HG02840 (cell line): ENCODE data around the gene BCORL1.

ENCODE experiments used
- ATAC-seq: cut with Tn5 transposase; IDR thresholded peaks from one replicate; pipeline ENCODE4 v1.9.1; 2021; ENCODE audit warnings: mild to moderate bottlenecking, moderate library complexity, moderate number of reproducible peaks; ENCODE audit not compliant: unreplicated experiment, low FRiP score

BCORL1 gene

DNA sequence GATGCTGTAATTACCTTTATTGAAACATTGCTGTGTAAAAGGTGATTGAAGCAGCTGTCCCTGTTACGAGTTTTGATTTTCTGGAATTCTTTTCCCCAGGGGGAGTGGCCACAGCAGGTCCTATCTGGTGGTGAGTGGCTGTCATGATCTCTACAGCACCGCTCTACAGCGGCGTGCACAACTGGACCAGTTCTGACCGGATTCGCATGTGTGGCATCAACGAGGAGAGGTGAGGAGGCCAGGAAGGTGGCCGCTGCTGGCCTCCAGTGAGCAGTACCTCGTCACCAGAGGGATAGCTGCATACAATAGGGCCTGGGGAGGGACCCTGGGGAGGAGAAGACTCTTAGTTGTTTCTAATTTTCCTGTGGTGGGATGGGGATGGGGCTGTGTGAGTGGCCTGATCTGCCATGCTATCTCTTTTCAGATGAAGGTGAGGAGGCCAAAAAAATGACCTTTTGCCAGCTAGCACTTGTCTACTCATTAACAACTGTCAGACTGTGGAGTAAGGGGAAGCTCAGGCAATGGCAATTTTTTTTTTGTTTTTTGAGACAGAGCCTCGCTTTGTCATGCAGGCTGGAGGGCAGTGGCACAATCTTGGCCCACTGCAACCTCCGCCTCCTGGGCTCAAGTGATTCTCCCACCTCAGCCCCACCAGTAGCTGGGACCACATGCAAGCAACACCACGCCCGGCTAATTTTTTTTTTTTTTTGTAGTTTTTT is 22.8 kb downstream of the BCORL1 start:
- ATAC-seq = no peak

DNA sequence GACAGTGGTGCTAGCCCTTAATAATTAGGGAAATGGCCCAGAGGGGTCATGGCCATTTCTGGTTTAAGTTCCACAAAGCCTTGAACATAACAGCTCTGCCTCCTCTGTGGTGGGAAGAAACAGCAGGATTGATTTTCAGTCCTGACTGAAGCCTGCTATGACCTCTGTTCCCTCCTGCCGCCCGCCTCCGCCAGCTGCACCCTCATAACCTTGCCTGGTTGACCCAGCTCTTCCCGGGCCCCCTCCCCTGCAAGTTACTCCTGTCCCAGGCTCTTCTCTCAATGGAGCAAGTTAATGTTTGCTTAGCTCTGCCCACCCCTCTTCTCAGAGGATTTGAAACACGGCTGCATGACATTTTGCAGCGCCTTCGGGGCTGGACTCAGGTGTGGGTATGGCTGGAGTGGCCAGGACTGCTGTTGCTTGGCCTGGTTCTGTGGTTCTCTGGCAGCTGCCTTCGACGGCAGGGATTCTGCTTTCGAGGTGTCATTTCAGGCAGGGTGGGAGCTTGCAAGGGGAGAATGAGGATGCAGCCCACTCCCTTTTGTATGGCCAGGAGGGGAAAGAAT is 27.3 kb downstream of the BCORL1 start:
- ATAC-seq = no peak

DNA sequence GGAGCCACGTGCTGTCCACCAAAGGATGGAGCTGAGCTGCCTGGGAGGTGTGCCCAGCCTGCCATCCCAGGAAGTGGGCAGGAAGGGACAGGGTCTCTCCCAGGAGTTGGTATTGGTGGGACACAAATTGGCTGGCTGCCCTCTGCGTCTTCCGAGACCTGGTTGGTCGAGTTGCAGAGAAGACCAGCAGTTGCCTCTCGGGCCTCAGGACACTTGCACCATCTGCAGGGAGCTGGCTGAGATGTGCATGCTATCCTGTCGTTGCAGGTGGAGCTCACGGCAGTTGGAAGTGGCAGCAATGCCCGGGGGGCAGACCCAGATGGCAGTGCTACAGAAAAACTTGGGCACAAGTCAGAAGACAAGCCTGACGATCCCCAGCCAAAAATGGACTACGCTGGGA is 30.2 kb downstream of the BCORL1 start:
- no peak for ATAC-seq

DNA sequence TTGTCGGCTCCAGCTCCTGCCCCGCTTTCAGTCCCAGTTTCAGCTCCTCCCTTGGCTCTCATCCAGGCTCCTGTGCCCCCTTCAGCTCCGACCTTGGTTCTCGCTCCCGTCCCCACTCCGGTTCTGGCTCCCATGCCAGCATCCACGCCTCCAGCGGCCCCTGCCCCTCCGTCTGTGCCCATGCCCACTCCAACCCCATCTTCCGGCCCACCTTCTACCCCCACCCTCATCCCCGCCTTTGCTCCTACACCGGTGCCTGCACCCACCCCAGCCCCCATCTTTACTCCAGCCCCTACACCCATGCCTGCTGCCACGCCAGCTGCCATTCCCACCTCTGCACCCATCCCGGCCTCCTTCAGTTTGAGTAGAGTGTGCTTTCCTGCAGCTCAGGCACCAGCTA is 31.2 kb downstream of the BCORL1 start:
- no peak for ATAC-seq

DNA sequence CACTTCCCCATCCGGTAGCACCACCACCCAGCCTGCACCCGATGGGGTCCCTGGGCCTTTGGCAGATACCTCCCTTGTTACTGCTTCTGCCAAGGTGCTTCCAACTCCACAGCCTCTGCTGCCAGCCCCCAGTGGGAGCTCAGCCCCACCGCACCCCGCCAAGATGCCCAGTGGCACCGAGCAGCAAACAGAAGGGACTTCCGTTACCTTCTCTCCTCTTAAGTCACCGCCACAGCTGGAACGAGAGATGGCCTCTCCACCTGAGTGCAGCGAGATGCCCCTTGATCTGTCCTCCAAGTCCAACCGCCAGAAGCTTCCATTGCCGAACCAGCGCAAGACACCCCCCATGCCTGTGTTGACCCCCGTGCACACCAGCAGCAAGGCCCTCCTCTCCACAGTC is 31.9 kb downstream of the BCORL1 start:
- no peak for ATAC-seq

DNA sequence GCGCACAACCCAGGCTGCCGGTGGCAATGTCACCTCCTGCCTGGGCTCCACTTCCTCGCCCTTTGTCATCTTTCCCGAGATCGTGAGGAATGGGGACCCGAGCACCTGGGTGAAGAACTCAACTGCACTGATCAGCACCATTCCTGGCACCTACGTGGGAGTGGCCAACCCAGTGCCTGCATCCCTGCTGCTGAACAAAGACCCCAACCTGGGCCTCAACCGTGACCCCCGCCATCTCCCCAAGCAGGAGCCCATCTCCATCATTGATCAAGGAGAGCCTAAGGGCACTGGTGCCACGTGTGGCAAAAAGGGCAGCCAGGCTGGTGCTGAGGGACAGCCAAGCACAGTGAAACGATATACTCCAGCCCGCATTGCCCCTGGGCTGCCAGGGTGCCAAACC is 32.3 kb downstream of the BCORL1 start:
- no peak for ATAC-seq

DNA sequence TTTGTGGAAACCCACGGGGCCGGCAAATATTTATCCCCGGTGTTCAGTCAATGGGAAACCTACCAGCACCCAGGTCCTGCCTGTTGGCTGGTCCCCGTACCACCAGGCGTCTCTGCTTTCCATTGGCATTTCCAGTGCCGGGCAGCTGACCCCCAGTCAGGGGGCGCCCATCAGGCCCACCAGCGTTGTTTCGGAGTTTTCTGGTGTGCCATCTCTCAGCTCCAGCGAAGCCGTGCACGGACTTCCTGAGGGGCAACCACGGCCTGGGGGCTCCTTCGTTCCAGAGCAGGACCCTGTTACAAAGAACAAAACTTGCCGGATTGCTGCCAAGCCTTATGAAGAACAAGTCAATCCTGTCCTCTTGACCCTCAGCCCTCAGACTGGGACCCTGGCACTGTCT is 32.7 kb downstream of the BCORL1 start:
- ATAC-seq = no peak

DNA sequence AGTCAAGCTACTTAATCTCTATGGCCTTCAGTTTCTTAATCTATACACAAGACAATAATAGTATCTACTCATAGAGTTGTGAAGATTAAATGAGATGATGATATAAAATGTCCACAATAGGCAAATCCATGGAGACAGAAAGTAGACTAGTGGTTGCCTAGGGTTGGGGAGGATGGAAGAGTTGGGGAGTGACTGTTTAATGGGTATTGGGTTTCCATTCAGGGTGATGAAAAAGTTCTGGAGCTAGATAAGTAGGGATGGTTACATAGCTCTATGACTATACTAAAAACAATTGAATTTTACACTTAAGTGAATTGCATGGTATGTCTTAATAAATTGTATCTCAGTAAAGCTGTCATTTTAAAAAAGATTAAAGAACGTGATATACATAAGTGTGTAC is 35.7 kb downstream of the BCORL1 start:
- ATAC-seq = no peak

DNA sequence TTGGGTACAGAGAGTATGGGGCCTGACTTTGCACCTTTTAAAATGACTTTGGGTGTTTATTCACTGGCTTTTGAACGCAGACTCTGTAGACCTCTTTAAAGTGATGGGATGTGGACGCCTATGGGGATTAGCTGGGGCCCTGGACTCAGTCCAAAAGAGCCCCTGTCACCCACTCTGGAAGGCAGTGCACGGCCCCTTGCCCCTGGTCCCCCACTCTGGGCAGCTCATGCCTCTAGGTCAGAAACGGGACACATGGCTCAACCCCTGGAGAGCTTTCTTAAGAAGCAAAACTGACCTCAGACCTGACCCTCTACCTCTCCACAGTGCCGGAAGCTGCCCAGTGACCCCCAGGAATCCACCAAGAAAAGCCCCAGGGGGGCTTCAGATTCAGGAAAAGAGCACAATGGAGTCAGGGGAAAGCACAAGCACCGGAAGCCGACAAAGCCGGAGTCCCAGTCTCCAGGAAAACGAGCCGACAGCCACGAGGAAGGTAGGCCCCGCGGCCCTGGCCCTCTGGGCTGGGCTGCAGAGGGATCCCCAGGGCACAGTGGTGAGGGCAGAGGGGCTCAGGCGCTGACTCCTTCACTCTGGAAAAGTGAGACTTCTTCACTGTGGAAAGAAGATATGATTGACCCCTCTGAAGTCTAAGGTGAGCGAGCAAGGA is 38.4 kb downstream of the BCORL1 start:
- no peak for ATAC-seq

DNA sequence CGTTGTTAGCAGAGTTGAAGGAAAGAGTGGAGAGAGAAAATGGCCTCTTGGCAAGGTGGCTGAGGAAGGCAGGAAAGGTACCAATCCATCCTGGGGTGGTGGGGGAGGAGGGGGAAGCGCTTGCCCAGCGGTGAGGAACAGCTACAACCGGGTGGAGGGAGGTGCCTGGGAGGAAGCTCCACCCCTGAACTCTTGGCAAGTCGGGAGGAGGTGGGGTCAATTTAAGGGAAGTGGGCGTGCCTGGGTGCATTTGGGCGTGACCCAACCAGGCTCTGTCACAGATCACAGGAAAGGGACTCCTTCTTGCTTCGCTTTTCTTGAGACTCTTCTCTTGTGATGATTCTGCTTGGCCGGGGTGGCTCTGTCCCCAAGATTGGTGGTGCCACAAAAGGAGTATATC is 41.7 kb downstream of the BCORL1 start:
- ATAC-seq = peak; percentile 96

DNA sequence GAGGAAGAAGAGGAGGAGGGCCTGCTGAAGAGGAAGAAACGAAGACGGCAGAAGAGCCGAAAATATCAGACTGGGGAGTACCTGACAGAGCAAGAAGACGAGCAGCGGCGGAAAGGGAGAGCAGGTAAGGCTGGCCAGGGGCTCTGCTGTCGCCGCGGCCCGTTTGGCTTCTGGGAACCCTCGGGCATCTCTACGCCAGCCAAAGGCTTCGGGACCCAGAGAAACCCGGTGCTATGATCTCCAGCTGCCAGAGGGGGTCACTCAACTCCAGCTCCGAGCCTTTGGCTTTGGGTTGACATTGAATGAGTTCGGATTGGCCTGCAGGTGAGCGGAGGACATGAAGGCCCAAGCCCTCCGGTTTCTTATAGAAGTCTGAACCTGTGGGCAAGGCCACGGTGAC is 42.8 kb downstream of the BCORL1 start:
- no peak for ATAC-seq

DNA sequence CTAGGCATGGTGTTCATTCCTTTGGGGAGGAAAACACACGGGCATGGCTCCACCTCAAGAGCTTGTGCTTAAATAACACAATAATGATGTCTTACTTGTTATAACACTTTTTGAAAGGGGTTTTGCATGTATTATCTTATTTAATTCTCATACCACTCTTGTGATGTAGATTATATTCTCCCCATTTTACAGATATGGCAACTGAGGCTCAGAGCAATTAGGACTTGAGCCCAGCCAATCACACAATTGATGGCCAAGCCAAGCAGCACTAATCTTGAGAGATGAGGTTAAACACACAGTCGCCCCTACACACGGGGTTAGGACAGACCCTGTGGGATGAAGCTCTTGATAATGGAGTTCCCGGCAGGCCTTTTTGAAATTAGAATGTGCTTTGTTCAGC is 45.1 kb downstream of the BCORL1 start:
- ATAC-seq = no peak

DNA sequence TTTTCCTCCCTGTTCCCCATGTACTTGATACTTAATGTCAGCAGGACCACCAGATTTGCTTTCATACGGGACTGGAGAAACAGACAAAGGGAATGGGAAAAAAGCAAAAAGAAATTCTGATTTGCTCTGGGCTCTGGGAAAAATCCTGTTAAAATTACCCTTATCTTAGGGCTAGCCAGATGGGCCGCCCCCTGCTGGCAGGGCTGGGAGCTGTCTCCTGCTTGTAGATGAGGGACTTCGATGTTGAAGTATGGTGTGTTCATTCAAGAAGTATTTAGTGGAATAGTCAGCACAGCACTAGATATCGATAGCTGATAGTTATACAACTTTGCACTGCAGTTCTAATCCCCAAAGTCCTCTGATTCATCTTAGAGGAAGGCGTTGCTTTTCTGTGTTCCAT is 45.8 kb downstream of the BCORL1 start:
- no peak for ATAC-seq

DNA sequence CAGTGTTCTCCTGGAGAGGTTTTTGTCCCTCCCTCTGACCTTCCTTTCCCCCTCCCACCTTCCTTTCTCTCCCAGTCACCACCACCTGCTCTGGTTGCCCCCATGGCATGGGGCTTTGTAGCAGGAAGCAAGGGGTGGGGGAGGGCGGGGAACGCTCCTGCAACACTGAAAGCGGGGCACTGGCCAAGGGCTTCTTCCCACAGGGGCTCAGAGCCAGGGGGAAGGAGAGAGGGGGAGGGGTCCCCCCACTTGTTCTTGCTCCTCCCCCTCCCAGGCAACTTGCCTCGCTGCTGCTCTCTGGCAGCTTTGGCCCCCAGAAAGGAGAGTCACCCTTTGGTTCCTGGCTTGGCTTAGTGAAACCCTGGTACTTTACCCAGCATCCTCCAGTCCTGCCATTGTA is 48.4 kb downstream of the BCORL1 start:
- no peak for ATAC-seq

DNA sequence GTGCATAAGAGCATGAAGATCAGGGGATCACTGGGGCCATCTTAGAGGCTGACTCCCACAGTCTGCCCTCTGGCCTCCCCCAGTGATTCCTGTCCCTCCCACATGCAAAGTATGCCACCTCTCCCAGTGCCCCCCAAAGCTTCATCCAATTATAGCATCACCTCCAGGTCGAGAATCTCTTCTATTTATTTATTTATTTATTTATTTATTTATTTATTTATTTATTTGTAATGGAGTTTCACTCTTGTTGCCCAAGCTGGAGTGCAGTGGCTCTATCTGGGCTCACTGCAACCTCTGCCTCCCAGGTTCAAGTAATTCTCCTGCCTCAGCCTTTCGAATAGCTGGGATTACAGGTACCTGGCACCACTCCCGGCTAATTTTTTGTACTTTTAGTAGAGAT is 50.1 kb downstream of the BCORL1 start:
- ATAC-seq = no peak

DNA sequence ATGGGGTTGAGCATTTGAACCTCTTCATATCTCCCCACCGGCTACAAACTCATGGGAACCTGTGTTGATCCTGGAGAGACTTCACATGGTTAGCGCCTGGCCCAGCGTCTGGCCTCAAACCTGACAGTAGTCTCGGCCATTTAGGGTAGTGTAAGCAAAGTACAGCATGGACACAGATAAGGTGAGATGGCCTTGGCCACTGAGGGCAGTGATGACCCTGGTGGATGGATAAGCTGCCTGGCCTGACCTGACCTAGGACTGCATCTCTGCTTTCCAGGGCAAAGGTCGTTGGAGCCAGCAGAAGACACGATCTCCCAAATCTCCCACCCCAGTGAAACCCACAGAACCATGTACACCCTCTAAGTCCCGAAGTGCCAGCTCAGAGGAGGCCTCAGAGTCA is 51.7 kb downstream of the BCORL1 start:
- no peak for ATAC-seq

DNA sequence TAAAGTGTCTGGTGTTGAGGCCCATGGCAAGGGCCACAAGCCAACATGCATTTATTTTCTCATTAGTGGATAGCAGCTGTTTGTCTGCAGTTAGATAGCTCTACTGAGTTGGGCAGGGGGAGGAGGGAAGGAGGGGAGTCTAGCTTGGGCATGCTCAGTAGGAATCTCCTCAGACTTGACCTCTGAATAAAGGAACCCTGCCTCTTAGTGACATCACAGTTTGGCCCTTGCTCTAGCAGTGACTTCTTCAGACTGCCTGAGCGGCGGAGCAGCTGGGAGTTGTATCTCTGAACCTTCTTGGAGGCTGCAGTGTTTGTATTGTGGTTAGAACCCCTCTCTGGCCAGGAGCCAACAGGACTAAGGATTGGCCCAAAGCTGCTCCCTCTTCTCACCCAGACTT is 57.4 kb downstream of the BCORL1 start:
- no peak for ATAC-seq

DNA sequence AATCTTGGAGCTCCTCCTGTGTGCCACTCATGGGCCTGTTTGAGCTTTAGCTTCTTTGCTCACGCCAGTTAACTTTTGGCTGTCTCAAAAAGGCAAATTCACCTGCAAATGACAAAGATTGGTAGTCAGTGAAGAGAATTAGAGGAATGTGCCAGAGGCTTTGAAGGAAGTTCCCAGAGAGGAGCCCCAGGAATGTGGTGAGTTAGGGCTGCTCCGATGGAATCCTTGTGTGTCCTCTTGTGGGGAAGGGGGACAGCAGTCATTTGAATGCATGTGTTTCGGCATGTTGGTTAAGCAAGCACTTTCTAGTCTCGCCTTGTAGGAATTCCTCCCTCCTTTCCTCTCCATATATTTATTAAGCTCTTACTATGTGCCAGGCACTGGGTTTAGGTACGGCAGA is 65.0 kb downstream of the BCORL1 start:
- no peak for ATAC-seq

DNA sequence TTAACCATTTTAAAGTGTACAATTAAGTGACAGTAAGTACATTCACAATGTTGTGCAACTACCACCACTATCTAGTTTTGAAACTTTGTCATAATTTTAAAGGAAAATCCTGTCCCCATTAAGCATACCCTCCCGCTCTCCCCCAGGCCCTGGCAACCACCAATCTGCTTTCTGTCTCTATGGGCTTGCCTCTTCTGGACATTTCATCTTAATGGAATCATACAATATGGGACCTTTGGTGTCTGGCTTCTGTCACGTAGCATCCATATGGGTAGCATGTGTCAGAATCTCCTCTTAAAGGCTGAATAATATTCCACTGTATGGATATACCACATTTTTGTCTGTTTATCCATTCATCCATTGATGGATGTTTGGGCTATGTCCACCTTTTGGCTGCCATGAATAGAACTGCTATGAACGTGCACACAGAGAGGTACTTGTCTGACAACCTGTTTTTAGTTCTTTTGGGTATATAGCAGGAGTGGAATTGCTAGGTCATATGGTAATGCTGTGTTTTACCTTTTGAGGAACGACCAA is 66.3 kb downstream of the BCORL1 start:
- ATAC-seq = no peak

DNA sequence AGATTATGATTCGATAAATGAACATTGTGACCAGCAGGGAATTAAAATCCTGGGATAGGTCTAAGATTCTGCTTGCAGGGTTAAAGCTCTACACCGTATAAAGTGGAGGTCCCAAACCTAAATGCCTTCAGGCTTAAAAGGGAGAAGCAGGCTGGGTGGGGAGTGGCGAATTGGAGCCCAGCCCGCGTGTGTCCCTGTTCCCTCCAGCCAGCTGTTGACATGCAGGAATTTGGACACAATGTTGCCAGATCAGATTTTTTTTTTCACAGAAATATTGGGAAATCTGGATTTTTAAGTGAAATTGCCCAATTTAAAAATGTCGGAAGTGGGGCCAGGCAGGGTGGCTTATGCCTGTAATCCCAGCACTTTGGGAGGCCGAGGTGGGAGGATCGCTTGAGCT is 67.4 kb downstream of the BCORL1 start:
- no peak for ATAC-seq

DNA sequence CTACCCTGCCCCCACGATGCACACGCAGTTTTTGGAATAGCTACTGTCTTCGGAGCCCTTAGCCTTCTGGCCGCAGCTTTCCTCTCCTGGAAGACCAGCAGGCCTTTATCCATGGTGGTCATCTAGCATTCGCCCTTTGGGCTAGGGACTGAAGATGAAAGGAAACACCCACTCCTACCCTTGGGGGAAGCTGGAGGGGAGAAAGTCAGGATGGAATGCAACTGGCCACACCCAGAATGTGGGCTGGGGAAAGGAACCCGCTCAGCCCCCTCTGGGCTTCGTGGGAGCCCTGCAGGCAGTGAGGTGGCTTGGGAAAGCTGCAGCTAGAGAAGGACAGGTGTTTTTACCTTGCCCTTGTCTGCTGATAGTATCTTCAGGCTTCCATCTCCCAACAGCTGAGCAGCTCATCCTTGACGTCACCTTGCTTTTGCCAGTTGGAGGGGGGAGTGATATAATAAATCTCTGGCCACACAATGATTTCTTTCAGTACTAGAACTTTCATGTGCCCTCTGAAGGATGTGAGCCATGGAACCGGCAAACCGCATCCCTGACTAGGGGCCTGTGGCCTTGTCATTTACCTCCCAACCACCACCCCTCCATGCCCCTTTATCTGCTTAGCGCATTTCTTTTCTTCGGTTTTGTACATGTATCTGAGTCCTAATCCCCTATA is 68.9 kb downstream of the BCORL1 start:
- ATAC-seq = no peak
